B cell (primary cell): ENCODE data around the gene PCDHA1.

Experiments
- CTCF ChIP-seq: fragments of 200-600 bp; IDR thresholded peaks from one replicate; pipeline ENCODE4 v1.8.0; 2022; ENCODE audit warnings: antibody characterized with exemption, mild to moderate bottlenecking
- EZH2 ChIP-seq: IDR thresholded peaks from 2 replicates; pipeline ENCODE4 v1.6.1; 2012; ENCODE audit warnings: borderline replicate concordance, low read depth, mild to moderate bottlenecking, moderate library complexity, low read length; ENCODE audit not compliant: insufficient read depth, poor library complexity, severe bottlenecking

GRCh38 chr5:140962190-140962589, 176.2 kb downstream of the PCDHA1 start:
- TF ChIP-seq EZH2 (no peak), CTCF (no peak)
